Fibroblast of pulmonary artery (primary cell): ENCODE measurements around the gene SURF6.

Experiments used
- DNase-seq: peaks from one replicate; pipeline ENCODE4 v3.0.0-alpha.2; 2010; ENCODE audit warnings: low read depth
- H3K4me3 ChIP-seq: replicated peaks from 2 replicates; pipeline ENCODE4 v1.5.1; 2011; ENCODE audit warnings: low read depth, mild to moderate bottlenecking, control low read depth, low read length, moderate library complexity
- TF ChIP-seq, protein P1 (sequence below): IDR thresholded peaks from 2 replicates; pipeline ENCODE4 v1.5.1; 2011; ENCODE audit warnings: mild to moderate bottlenecking, control low read depth, low read length, inconsistent platforms; ENCODE audit errors: missing control alignments

The SURF6 gene

DNA sequence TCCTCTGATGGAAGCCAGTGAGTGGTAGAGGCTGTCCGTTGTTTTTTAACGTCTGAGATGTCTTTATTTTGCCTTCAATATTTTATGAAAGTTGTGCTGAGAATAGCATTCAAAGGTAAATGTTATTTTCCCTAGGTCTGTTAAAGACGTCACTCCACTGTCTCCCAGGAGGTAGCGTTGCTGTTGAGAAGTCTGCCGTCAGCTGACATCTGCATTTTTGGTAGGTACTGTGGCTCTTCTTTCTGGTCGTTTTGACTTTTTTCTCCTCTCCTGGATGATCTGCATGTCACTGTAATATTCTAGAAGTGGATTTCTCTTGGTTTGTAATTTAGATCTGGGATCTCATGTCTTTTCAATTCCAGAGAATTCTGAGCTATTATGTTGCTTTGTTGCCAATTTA, 26.4 kb downstream of the SURF6 start:
- H3K4me3 ChIP-seq: no peak overlapping the region
- TF ChIP-seq, protein P1, sequence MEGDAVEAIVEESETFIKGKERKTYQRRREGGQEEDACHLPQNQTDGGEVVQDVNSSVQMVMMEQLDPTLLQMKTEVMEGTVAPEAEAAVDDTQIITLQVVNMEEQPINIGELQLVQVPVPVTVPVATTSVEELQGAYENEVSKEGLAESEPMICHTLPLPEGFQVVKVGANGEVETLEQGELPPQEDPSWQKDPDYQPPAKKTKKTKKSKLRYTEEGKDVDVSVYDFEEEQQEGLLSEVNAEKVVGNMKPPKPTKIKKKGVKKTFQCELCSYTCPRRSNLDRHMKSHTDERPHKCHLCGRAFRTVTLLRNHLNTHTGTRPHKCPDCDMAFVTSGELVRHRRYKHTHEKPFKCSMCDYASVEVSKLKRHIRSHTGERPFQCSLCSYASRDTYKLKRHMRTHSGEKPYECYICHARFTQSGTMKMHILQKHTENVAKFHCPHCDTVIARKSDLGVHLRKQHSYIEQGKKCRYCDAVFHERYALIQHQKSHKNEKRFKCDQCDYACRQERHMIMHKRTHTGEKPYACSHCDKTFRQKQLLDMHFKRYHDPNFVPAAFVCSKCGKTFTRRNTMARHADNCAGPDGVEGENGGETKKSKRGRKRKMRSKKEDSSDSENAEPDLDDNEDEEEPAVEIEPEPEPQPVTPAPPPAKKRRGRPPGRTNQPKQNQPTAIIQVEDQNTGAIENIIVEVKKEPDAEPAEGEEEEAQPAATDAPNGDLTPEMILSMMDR: no peak
- no peak for DNase-seq

- no peak for DNase-seq
- TF ChIP-seq, protein P1: no peak
- no peak overlapping the region for H3K4me3 ChIP-seq
These were observed 28.7 kb downstream of the SURF6 start for GRCh38 chr9:133307301-133307700.

GRCh38 chr9:133306242-133307204, 29.5 kb downstream of the SURF6 start:
- TF ChIP-seq, protein P1: no peak
- no peak for DNase-seq
- H3K4me3 ChIP-seq: no peak overlapping the region

GRCh38 chr9:133305731-133306130, 30.3 kb downstream of the SURF6 start:
- no peak for DNase-seq
- TF ChIP-seq, protein P1: no peak

DNA sequence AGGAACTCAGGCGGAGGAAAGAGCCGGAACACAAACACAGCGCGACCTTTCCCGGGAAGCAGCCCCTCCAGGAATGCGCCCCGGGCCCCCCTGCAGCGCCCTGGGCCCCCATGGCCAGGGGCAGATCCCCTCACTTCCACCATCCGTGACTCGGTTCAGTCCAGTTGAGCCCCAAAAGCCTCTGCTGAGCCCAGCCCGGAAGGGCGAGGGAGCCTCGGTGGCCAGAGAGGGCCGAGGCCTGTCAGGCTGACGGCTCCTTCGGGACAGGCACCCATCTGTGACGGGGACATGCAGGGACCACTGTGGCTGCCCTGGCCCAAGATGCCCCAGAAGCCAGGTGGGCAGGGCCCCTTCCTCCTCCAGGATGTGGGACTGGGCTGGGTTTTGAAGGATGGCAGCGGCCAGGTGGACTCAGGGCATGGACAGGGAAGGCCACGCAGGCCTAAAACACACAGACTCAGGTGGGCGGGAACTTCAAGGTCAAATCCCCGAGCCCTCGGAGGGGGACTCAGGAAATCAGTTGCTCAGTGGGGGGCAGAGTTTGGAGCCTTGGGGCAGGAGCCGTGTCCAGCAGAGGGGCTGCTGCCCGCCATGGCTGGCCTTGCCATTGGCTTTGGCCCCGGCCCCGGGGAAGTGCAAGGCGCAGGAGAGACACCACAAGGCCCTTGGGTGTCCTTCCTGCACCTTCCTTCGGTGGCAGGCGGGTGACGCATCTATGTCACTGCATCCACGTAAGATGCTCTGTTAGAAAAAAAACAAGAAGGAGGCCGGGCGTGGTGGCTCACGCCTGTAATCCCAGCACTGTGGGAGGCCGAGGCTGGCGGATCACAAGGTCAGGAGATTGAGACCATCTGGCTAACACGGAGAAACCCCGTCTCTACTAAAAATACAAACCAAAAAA, 31.3 kb downstream of the SURF6 start:
- DNase-seq: no peak
- TF ChIP-seq, protein P1: no peak
- no peak overlapping the region for H3K4me3 ChIP-seq

More at GRCh38 chr9:133305731-133306130, 30.3 kb downstream of the SURF6 start:
- no peak overlapping the region for H3K4me3 ChIP-seq

DNA sequence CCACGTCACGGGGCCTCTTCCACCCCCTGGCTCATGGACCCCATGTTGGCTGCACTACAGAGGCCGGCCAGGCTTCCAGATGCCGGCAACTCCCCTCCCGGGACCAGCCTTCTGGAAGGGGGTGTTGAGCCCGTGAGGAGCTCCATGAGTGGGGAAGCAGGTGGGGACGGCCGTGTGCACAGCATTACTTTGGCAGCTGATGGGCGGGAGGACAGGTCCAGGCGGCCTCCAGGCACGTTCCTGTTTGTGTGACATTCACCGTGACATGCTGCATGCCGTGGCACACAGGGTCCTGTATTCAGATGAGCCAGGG, 31.9 kb downstream of the SURF6 start:
- TF ChIP-seq, protein P1: no peak
- H3K4me3 ChIP-seq: no peak overlapping the region
- DNase-seq: no peak
